Activated CD4-positive, CD25-positive, alpha-beta regulatory T cell treated with anti-CD3 and anti-CD28 coated beads, Interleukin-2, amount 50 U/mL, for 72 hours (primary cell): ENCODE data around the gene SRD5A1.
A peak's percentile ranks its signal among the peaks of the same experiment; 100 is the strongest.

ENCODE experiments used
- DNase-seq: peaks from one replicate; pipeline ENCODE4 v3.0.0; 2021

SRD5A1 gene, protein sequence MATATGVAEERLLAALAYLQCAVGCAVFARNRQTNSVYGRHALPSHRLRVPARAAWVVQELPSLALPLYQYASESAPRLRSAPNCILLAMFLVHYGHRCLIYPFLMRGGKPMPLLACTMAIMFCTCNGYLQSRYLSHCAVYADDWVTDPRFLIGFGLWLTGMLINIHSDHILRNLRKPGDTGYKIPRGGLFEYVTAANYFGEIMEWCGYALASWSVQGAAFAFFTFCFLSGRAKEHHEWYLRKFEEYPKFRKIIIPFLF

DNA sequence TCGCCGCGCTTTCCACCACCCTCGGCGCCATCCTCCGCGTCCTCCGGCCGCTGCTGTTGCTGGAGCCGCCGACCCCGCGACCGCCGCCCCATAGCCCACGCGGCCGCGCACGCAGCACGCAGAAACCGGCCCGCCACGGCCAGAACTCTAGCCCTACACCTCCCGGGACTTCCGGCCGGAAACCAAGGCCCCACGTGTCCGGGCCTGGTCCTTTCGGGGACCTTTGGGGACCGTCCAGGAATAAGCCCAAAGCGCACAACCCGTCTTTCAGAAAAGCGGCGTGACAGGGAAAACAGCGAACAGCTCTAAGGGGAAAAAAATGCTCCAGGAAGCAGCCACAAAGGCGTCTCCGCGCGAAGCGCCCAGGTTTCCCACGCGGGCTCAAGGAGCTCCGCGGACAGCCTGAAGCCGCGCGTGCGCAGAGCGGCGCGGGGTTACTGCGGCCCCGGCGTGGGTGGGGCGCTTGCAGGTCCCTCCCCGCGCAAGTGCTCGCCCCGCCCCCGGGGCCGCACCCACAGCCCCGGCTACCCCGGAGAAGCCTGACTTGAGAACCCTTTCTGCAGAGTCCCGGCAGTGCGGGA lies at the start of gene SRD5A1, which contains the start of gene NSUN2:
Gene SRD5A1 (plus strand): TSS at position 553 of the 581 bp plus-strand sequence. CDS start 137 bp downstream, outside the sequence.
Gene NSUN2 (minus strand): TSS at position 157 of the 581 bp plus-strand sequence. CDS start 65 bp downstream, at position 92.
- peak; percentile 95 for DNase-seq

DNA sequence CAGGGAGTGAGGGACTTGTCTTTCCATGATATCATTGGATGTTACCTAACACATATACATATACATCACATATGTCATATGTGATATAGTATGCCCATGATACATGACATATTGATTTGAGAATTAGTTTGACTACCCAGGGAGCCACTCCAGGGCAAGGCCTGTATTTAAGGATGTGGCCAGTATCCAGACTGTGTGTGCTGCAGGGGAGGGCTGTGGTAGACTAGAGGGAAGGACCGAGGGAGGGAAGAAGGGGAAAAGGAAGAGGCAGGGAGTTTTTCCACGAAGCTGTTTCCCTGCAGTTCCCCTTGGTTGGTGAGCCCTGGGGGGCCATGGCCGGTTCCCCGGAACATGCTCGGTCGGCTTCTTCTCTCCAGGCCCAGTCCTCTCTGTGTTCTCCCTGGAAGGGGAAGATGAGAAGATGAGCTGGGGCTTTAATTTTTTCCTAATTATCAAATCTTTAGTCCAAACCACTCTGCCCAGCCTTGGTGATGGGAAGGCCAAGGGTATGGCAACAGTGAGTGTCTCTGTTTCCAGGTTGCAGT lies 49.1 kb upstream of the SRD5A1 start:
- no peak for DNase-seq

DNA sequence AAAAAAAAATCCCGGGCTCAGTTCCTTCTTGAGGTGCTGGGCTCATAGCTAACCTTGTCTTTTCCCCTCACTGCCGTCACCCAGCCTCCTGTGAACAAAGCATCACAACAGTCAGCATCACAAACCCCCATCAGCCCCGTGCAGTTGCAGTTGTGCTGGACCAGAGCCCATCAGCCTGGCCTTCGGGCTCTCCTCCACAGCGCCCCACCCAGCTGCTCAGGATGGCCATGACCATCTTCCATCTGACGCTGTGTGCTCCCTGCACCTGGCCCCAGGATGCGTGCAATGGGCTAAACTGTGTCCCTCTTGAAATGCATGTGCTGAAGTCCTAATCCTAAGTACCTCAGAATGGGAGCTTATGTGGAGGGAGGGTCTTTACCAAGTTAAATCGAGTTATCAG lies 48.5 kb upstream of the SRD5A1 start:
- no peak for DNase-seq

DNA sequence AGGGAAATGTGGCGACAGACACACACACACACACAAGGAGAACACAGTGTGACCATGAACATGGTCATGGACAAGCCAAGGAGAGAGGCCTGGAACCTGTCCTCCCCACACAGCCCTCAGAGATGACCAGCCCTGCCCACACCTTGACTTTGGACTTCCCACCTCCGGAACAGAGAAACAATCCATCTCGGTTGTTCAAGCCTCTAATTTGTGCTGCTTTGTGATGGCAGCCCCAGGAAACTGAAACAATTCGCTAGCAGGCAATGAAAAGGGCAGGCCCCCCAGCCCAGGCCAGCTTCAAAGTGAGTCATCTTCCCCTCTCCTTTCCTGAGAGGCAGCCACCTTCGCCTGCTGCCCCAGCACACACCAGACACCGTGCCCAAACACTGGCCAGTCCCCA lies 48.1 kb upstream of the SRD5A1 start:
- DNase-seq, result no peak

- DNase-seq, result no peak
Observed at GRCh38 chr5:6585939-6586646, 47.1 kb upstream of the SRD5A1 start.

- DNase-seq, result no peak
Observed at GRCh38 chr5:6586647-6587042, 46.6 kb upstream of the SRD5A1 start.

GRCh38 chr5:6587171-6587570 lies 46.1 kb upstream of the SRD5A1 start:
- DNase-seq, result no peak

- no peak for DNase-seq
Observed at GRCh38 chr5:6590581-6590980, 42.7 kb upstream of the SRD5A1 start.

- no peak for DNase-seq
Observed at GRCh38 chr5:6591671-6592288, 41.5 kb upstream of the SRD5A1 start.

DNA sequence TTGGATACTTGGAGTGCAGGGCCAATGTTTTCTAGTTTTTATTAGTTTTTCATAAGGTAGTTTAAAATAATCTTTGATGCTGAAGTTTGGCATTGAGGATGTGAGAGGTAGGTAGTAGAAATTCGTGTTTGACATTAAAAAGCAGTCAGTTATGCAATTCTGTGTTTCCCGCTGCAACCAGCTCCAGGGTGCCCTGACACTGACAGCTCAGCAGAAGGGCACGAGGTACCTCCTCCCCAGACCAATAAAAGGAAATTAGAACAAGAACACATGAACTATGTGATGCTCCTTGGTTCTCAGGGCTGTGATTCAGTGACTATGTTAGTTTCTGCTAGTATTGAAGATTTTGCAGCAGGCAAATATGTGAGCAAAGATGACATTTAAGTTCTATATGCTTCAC lies 40.6 kb upstream of the SRD5A1 start:
- DNase-seq, result no peak

DNA sequence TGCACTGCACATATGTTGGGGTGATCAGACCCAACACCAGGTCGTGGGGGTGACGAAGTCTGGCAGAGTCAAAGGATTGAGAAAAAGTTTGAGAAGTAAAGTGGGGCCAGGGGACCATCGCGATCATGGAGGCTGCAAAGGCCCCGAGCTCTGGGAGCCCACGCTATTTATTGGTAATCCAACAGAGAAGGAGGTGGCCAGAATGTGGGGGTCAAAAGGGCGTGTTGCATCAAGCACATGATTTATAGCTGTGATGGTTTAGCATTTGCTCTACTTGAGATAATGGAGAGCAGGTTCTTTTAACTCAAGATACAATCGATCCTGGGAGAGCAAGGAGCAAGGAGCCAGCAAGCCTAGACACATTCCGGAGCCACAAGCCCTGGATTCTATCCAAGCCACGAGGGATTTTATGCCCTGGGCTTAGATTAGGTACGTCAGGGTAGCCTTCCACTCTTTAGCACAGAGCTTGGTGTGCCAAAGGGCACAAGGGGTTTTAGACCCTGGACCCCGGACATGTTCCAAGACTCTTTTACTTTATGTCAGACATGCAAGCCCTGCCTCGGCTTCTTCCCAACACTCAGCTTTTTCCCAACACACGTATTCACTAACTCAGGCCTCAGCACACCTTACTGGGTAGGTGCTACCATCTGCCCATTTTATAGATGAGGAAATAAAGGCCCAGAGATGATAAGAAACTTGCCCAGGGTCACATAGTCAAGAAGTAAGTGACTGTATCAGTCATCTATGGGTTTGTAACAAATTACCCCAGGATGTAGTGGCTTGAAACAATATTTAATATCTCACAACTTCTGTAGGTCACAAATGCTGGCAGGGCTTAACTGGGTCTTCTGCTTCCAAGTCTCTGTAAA lies 39.9 kb upstream of the SRD5A1 start:
- DNase-seq, result no peak

DNA sequence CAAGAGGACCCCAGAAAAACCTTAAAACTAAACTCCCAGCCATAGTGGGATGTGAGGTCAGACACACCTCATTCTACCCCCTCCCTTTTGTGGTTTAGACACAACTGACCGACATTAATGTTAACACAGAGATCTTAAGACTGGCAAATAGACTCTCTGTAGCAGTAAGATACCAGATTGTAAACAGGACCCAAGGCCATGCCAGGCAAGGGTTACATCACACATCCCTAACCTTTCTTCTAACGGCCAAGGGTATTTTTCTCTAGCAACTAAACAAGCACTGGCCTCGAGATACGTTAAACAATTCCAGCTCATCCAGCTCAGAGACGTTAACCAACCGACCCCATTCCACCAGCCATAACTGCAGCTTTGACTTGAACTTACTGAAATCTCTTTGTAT lies 39.2 kb upstream of the SRD5A1 start:
- no peak for DNase-seq

- no peak for DNase-seq
Observed at GRCh38 chr5:6595405-6595804, 37.8 kb upstream of the SRD5A1 start.

GRCh38 chr5:6596388-6596787 lies 36.9 kb upstream of the SRD5A1 start:
- no peak for DNase-seq

DNA sequence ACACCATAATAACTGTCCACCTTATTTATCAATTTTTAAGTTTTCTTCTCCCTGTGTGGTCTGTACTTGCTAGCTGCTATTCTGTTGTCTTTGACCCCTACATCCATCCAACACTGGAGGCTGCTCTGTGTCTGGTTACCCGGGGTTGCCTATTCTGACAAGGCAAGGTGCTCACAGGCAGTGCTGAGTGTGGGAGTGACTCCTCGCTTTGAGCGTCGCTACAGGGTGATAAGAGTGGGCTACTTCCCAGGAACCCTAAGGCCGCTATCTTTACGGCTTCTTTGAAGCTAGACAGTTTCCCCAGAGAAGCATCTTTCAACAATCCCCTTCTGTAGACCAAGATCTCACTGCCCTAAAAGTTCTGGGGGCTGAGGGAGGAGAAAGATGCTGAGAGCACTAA lies 35.7 kb upstream of the SRD5A1 start:
- DNase-seq, result no peak

- no peak for DNase-seq
Observed at GRCh38 chr5:6598351-6598900, 34.8 kb upstream of the SRD5A1 start.

GRCh38 chr5:6599739-6600138 lies 33.5 kb upstream of the SRD5A1 start:
- no peak for DNase-seq

- no peak for DNase-seq
Observed at GRCh38 chr5:6601271-6601670, 32.0 kb upstream of the SRD5A1 start.

- DNase-seq, result no peak
Observed at GRCh38 chr5:6601816-6602215, 31.4 kb upstream of the SRD5A1 start.

- no peak for DNase-seq
Observed at GRCh38 chr5:6602441-6602840, 30.8 kb upstream of the SRD5A1 start.

GRCh38 chr5:6603643-6604042 lies 29.6 kb upstream of the SRD5A1 start:
- no peak for DNase-seq

DNA sequence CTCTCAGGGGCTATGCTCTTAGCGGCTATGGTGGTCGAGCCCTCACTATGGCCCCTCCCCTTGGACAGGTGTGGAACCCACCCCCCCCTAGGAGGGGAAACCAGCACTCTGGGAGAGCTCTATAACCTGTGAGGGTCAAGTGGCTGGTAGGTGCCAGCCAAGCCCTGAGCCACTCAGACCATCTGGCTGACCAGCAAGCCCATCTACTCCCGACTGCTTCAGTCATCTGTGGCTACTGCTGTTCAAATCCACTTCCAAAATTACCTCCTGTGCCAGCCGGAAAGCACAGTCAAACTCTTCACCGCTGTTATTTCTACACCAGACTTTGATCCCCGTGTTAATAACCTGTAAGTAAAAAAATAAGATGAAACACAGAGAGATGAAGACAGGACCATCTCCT lies 28.9 kb upstream of the SRD5A1 start:
- no peak for DNase-seq
